Mesothelial cell of epicardium (in vitro differentiated cells): ENCODE results near the gene TMEM214. TPM values are rescaled to one million over a fixed set of nuclear protein-coding genes. Genes with fewer than 3 reads are reported as not detected.

ENCODE experiments used
- DNase-seq, 2 experiments: peaks; one replicate each; pipeline ENCODE4 v3.0.0; 2021; ENCODE audit warnings: low spot score in 2 of 2; ENCODE audit not compliant: unreplicated experiment in 2 of 2
- H3K27ac Mint-ChIP-seq: 2 replicates; pipeline ENCODE4 v1.8.0; 2021; ENCODE audit warnings: mixed read lengths
- H3K27me3 Mint-ChIP-seq: 2 replicates; pipeline ENCODE4 v1.8.0; 2021; ENCODE audit warnings: low read depth, mixed read lengths
- H3K36me3 Mint-ChIP-seq: 2 replicates; pipeline ENCODE4 v1.8.0; 2021; ENCODE audit warnings: mixed read lengths
- H3K4me1 Mint-ChIP-seq: 2 replicates; pipeline ENCODE4 v1.8.0; 2021; ENCODE audit warnings: mixed read lengths
- H3K4me3 Mint-ChIP-seq: 2 replicates; pipeline ENCODE4 v1.8.0; 2021; ENCODE audit warnings: mild to moderate bottlenecking, moderate library complexity, mixed read lengths
- H3K9me3 Mint-ChIP-seq: 2 replicates; pipeline ENCODE4 v1.8.0; 2021; ENCODE audit warnings: mixed read lengths
- CTCF ChIP-seq: fragments of 200-600 bp; sonication (generic); IDR thresholded peaks from one replicate; pipeline ENCODE4 v1.5.0; 2021; ENCODE audit warnings: antibody characterized with exemption; ENCODE audit not compliant: unreplicated experiment
- total RNA-seq: library from RNA; stranded (reverse); gene quantifications from 3 replicates; pipeline ENCODE4 v1.2.1, GENCODE V29; 2021

The TMEM214 gene
- total RNA-seq, 1 donor from 2014 or later: 86.8 TPM

- TF ChIP-seq CTCF: peak; percentile 31
- H3K36me3 Mint-ChIP-seq: peaks cover 8% of the 10 kb centered on the region
- H3K4me3 Mint-ChIP-seq: peak overlapping the region; percentile 96
- H3K9me3 Mint-ChIP-seq: no peaks in the 10 kb centered on the region
- peaks cover 12% of the 10 kb centered on the region for H3K4me1 Mint-ChIP-seq
- DNase-seq: peak; percentile 78 to 97
- H3K27ac Mint-ChIP-seq: peak overlapping the region; percentile 99
- peaks cover 6% of the 10 kb centered on the region for H3K27me3 Mint-ChIP-seq
These were observed 17.7 kb downstream of the TMEM214 start for GRCh38 chr2:27050281-27050995.

- peak; percentile 88 to 95 for DNase-seq
- peaks cover 12% of the 10 kb centered on the region for H3K4me1 Mint-ChIP-seq
- peaks cover 6% of the 10 kb centered on the region for H3K27me3 Mint-ChIP-seq
- peak within 1 kb of the TSS; percentile 99 for H3K27ac Mint-ChIP-seq
- no peak for TF ChIP-seq CTCF
- H3K4me3 Mint-ChIP-seq: peak within 1 kb of the TSS; percentile 96
- H3K36me3 Mint-ChIP-seq: peaks cover 13% of the 10 kb centered on the region
- H3K9me3 Mint-ChIP-seq: no peaks in the 10 kb centered on the region
These were observed 18.5 kb downstream of the TMEM214 start, which contains the start of gene AGBL5 for GRCh38 chr2:27050996-27051901. AGBL5 (plus strand) TSS chr2:27051668; CDS start chr2:27052959, 1,291 bp downstream.

GRCh38 chr2:27051902-27052645 lies 19.3 kb downstream of the TMEM214 start:
- H3K4me3 Mint-ChIP-seq: peak overlapping the region; percentile 87
- TF ChIP-seq CTCF: no peak
- H3K9me3 Mint-ChIP-seq: no peaks in the 10 kb centered on the region
- peak in 1 of 2 experiments; percentile 45 for DNase-seq
- peak overlapping the region; percentile 87 for H3K27ac Mint-ChIP-seq
- H3K4me1 Mint-ChIP-seq: peaks cover 12% of the 10 kb centered on the region
- H3K36me3 Mint-ChIP-seq: peaks cover 16% of the 10 kb centered on the region
- peaks cover 6% of the 10 kb centered on the region for H3K27me3 Mint-ChIP-seq

GRCh38 chr2:27053321-27053720 lies 20.6 kb downstream of the TMEM214 start:
- Mint-ChIP-seq H3K4me1 (peaks cover 12% of the 10 kb centered on the region), H3K27ac (no peak overlapping the region), H3K9me3 (no peaks in the 10 kb centered on the region), H3K4me3 (peak overlapping the region; percentile 87), H3K36me3 (peaks cover 16% of the 10 kb centered on the region), H3K27me3 (peaks cover 6% of the 10 kb centered on the region)
- DNase-seq: no peak
- TF ChIP-seq CTCF: no peak

GRCh38 chr2:27053776-27054175 lies 21.0 kb downstream of the TMEM214 start:
- H3K27me3 Mint-ChIP-seq: peaks cover 6% of the 10 kb centered on the region

More at GRCh38 chr2:27053776-27054175, 21.0 kb downstream of the TMEM214 start:
- no peak for DNase-seq
- no peak for TF ChIP-seq CTCF
- Mint-ChIP-seq H3K4me1 (peaks cover 12% of the 10 kb centered on the region), H3K9me3 (no peaks in the 10 kb centered on the region), H3K36me3 (peaks cover 18% of the 10 kb centered on the region), H3K27ac (no peak overlapping the region), H3K4me3 (peak overlapping the region; percentile 15)
